NCI-H187 (cell line): ENCODE results near the gene DCHS1.

Source experiments
- DNase-seq, 2 experiments: peaks; one replicate each; lab custom pipeline; 2025; lab: John Stamatoyannopoulos, UW

Gene DCHS1

DNA sequence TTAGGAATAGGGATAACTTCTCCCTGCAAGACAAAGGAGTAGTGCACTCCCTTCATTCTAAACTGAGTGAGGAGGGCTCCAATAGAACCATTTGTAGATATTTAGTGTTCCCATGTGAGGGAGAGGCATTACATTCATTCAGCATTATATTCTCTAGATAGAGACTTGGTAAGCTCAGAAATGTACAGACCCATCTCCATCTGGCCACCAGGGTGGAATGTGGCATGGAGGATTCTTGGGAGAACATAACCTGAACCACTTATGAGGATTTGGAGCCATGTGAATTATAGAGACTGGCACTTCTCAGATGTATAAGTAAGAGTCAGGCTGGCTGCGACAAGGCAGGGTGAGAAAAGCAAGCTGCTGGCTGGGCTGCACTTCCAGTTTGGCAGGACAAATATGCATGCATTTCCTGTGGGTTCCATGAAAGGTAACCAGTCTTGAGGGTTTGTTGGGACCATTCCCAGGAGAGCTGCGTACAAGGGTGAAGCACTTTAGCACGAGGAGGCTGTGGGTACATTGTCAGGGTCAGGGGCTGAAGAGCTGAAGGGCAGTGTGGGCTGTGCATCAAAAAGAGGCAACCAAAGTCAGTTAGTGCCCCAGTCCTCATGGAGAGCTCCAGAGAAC, 61.4 kb downstream of the DCHS1 start:
- no peak for DNase-seq

DNA sequence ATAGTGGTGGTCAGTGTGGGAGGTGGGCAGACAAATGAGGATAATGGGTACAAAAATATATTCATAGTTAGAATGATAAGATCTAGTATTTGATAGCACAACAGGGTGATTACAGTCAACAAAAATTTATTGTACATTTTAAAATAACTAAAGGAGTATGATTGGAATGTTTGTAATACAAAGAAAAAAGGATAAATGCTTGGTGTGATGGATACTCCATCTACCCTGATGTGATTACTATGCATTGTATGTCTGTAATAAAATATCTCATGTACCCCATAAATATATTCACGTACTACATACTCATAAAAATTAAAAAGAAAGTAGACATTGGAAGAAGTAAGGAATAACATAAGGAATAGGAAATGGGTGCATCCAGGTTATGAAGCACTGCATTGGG, 67.6 kb downstream of the DCHS1 start:
- DNase-seq, result no peak

DNA sequence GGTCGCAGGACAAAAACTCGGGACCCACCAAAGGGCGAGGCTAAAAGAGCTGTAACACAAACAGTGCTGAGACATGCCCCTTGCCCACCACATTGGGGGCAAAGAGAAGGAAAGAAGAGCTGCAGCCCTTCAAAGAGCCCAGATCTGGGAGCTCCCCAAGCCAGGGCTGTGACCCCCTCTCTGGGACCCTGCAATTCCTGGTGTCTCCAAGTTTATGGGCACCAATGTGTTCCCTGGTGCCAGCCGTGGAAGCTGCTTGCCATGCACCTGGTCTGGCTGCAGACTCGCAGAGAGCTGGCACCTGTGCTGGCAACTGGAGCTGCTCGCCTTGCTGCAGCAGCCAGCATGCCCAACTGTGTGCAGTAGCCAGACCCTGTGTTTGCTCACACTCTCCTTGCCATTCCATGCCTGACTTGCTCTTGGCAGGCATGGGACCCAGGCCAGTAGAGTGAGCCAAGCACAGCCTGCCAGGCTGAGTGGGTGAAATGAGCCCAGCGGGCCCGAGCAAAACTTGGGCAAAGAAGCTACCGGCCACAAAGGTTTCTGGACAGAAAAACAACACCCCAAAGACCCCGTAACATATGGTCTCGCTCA, 68.2 kb downstream of the DCHS1 start:
- DNase-seq, result no peak

DNA sequence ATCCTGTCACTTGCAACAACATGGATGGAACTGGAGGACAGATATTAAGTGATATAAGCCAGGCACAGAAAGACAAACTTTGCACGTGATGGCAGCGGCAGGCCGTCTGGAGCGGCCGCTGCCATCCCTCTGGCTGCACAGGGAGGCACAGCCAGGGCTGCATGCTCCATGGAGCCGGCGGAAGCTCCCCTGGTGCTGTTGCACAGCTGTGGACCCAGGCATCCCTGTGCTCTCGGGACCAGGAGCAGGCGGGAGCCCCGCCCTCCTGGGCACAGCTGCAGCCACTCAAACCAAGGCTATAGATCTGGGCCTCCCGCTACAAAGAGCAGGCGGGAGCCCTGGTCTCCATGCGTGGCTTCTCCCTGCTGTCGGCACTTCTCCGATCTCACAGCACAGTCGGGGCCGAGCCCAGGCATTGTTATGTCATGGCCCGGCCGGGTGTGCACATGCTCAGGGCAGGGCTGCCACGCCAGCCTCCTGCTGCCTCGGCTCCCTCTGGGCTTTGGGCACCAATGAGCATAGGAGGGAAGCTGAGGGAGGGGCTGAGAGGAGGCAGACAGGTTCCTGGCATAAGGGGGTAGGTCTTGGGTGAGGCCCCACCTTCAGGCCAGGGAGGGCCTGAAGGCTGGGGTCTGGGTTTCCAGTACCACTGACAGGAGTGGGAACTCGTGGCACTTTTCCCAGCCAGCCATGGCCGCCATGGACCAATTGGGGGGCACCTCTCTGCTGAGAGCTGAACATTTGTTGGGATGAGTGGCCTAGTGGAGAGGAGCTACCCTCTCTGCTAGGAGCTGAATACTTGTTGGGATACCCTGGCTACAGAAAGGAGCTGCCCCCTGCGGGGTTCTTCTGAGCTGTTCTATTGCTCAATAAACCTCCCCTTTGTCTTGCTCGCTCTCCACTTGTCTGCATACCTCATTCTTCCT, 68.9 kb downstream of the DCHS1 start:
- no peak for DNase-seq

DNA sequence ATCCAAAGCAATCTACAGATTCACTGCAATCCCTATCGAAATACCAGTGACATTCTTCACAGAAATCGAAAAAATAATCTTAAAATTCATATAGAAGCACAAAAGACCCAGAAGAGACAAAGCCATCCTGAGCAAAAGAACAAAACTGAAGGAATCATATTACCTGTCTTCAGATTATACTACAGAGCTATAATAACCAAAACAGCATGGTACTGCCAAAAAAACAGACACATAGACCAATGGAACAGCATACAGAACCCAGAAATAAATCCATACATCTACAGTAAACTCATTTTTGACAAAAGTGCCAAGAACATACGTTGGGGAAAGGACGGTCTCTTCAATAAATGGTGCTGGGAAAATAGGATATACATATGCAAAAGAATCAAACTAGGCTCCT, 71.1 kb downstream of the DCHS1 start:
- no peak for DNase-seq

DNA sequence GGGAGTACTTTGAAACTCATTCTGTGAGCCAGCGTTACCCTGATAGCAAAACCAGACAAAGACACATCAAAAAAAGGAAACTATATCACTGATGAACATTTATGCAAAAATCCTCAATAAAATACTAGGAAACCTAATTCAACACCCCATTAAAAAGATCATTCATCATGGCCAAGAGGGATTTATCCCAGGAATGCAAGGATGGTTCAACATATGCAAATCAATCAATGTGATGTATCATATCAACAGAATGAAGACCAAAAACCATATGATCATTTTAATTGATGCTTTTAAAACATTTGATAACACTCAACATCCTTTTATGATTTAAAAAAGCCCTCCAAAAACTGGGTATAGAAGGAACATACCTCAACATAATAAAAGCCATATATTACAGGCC, 72.0 kb downstream of the DCHS1 start:
- DNase-seq, result no peak

DNA sequence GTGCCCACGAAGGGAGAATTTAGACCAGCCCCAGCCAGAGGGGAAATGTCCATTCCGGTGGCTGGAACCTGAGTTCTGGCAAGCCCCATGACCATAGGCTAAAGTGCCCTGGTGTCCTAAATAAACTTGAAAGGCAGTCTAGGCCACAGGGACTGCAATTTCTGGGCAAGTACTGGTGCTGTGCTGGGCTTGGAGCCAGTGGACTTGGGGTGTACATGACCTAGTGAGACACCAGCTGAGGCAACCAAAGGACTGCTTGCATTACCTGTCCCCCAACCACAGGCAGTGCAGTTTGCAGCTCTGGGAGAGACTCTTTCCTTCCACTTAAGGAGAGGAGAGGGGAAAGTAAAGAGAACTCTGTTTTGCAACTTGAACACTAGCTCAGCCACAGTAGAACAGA, 75.9 kb downstream of the DCHS1 start:
- DNase-seq, result no peak

DNA sequence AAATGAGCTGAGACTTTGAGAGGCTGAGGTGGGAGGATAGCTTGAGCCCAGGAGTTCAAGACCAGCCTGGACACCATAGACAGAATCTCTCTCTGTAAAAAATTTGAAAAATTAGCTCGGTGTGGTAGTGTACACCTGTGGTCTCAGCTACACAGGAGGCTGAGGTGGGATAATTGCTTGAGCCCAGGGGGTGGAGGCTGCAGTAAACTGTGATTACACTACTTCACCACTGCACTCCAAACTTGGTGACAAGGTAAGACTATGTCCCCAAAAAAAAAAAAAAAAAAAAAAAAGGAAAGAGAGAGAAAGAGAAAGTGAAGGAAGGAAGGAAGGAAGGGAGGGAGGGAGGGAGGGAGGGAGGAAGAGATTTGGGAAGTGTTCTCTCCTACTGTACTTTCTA, 77.5 kb downstream of the DCHS1 start:
- no peak for DNase-seq

DNA sequence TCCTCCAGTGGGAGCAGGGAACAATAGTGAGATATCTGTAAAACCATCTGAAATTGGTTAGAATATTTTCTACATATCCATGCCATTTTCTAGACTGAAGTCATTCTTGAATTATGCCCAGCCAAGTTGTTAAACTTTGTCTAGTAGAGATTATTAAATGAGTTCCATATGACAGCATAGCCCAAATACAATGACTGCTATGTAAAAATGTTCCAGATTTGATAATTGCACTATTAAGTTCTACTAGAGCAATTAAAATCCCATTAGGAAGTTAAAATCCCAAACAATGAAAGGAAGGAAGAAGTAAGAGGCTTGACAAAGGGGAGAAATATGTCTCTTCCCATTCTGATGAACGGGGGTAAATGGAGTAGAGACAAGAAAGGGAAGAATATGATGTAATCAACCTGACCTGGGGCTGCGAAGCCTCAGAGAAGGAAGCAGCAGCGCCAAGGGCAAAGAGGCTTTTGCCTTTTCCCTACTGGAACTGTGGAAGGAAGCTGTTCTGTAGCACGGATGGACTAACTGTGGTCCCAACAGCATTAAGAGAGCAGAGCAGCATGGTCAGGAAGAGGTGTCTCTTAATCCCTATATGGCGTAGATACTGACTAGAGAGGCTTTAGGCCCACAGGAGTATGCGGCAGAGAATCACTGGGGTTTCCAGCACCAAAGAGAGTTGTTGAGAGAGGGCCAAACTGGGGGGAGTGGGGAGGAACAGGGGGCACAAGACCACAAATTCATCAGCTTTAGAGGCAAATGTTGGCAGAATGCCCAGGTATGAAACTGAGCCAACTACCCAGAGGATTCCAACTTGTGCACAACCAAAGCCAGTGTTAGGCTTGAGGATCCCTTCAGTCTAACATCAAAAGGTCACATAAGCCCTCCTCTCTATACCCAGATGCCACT, 78.9 kb downstream of the DCHS1 start:
- no peak for DNase-seq

DNA sequence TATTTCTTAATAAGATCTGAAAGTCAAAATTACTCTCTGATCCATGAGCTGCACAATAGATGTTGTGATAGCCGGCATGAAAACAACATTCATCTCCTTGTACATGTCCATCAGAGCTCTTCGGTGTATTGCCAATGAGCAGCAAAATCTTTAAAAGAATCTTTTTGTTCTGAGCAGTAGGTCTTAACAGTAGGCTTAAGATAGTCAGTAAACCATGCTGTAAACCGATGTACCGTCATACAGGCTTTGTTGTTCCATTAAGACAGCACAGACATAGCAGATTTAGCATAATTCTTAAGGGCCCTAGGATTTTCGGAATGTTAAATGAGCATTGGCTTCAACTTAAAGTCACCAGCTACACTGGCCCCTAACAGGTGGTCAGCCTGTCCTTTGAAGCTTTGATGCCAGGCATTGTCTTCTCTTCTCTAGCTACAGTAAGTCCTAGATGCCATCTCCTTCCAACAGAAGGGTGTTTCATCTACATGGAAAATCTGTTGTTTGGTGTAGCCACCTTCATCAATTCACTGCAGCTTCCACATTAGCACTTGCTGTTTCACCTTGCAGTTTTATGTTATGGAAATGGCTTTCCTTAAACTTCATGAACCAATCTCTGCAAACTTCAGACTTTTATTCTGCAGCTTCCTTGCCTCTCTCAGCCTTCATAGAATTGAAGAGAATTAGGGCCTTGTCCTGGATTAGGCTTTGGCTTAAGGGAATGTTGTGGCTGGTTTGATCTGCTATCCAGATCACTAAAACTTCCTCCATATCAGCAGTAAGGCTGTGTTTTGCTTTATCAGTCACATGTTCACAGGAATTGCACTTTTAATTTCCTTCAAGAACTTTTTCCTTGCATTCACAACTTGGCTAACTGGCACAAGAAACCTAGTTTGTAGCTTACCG, 80.5 kb downstream of the DCHS1 start:
- no peak for DNase-seq

DNA sequence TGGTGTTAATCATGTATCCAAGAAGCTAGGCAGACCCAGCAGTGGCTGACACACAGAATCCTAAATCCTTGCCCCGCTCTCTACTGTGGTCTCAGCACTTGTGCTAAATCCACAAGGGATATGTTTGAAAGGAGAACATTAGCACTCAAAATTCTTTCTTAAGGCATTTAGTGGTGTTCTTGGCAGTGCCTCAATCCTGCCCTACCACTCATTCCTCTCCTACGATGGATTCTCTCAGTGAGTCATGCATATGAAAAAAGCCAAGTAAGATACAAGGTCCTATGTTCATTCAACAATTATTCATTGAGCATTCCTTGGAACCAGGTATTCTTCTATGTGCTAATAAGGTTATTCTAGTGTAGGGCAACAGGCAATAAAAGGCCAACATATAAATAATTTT, 83.4 kb downstream of the DCHS1 start:
- no peak for DNase-seq

DNA sequence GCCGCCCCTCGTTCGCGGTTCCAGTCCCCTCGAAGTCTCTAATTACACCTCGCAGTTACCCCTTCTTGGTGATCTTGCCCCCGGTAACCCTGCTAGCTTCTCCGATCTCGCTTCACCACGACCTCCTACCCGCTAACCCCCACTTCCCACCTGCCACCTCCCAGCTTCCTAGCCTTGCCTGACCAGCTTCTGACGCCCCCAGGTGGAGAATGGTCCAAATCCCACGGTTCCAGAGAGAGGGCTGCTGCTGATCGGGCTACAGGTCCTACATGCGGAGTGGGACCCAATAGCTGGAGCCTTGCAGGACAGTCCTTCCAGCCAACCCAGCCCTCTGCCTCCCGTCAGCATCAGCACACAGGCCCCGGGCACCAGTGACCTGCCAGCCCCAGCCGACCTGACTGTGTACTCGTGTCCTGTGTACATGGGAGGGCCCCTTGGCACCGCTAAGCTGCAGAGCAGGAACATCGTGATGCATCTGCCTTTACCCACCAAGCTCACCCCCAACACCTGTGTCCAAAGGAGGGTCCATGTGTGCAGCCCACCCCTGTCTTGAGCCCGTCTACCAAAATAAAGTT, 84.1 kb downstream of the DCHS1 start:
- no peak for DNase-seq
